ENCODE data around the gene GCKR. TPM values are rescaled to one million over a fixed set of nuclear protein-coding genes. Genes with fewer than 3 reads are reported as not detected.

The GCKR gene
- total RNA-seq (2022; extraction: Qiagen RNA extraction; ENCODE audit: low read depth) = 0.15 to 0.91 TPM (median 0.33 TPM) in 5 replicates

GRCh38 chr2:27496357-27497287 is at the start of gene GCKR:
TSS of gene GCKR (plus strand) at chr2:27496839. CDS start at chr2:27496905, 66 bp downstream.

GRCh38 chr2:27489498-27490397 is 6.9 kb upstream of the GCKR start, which contains the start of gene IFT172:
TSS of gene IFT172 (minus strand) at chr2:27489743. CDS start at chr2:27489653, 90 bp downstream.

GRCh38 chr2:27494944-27495554 is 1.6 kb upstream of the GCKR start, which contains the start of gene FNDC4:
TSS of gene FNDC4 (minus strand) at chr2:27495200. CDS start at chr2:27494679, 521 bp downstream.

Other genes starting within 250 kb of the GCKR start
- gene SLC30A3, start 233.8 kb upstream of the GCKR start, total RNA-seq (2022; extraction: Qiagen RNA extraction; ENCODE audit: low read depth) = 2.6 to 3.8 TPM (median 3.4 TPM) in 5 replicates
- not detected in 5 replicates for gene DNAJC5G, start 221.4 kb upstream of the GCKR start, total RNA-seq (2022; extraction: Qiagen RNA extraction; ENCODE audit: low read depth)
- 0.34 to 0.73 TPM (median 0.48 TPM) in 5 replicates for gene TRIM54, start 214.4 kb upstream of the GCKR start, total RNA-seq (2022; extraction: Qiagen RNA extraction; ENCODE audit: low read depth)
- 0.96 to 2.3 TPM (median 1.5 TPM) in 5 replicates for gene UCN, start 188.4 kb upstream of the GCKR start, total RNA-seq (2022; extraction: Qiagen RNA extraction; ENCODE audit: low read depth)
- gene MPV17, start 173.7 kb upstream of the GCKR start, total RNA-seq (2022; extraction: Qiagen RNA extraction; ENCODE audit: low read depth) = 74.7 to 95.4 TPM (median 90.5 TPM) in 5 replicates
- gene GTF3C2, start 140.1 kb upstream of the GCKR start, total RNA-seq (2022; extraction: Qiagen RNA extraction; ENCODE audit: low read depth) = 63.5 to 66.8 TPM (median 65.7 TPM) in 5 replicates
- gene EIF2B4, start 126.5 kb upstream of the GCKR start, total RNA-seq (2022; extraction: Qiagen RNA extraction; ENCODE audit: low read depth) = 56.2 to 66.4 TPM (median 65.0 TPM) in 5 replicates
- 131 to 146 TPM (median 141 TPM) in 5 replicates for gene SNX17, start 126.2 kb upstream of the GCKR start, total RNA-seq (2022; extraction: Qiagen RNA extraction; ENCODE audit: low read depth)
- gene ZNF513, start 116.1 kb upstream of the GCKR start, total RNA-seq (2022; extraction: Qiagen RNA extraction; ENCODE audit: low read depth) = 8.9 to 15.6 TPM (median 14.8 TPM) in 5 replicates
- gene PPM1G, start 87.2 kb upstream of the GCKR start, total RNA-seq (2022; extraction: Qiagen RNA extraction; ENCODE audit: low read depth) = 165 to 183 TPM (median 172 TPM) in 5 replicates
- gene NRBP1, start 68.2 kb upstream of the GCKR start, total RNA-seq (2022; extraction: Qiagen RNA extraction; ENCODE audit: low read depth) = 130 to 142 TPM (median 141 TPM) in 5 replicates
- gene KRTCAP3, start 54.5 kb upstream of the GCKR start, total RNA-seq (2022; extraction: Qiagen RNA extraction; ENCODE audit: low read depth) = 0.37 to 1.5 TPM (median 0.70 TPM) in 5 replicates
- 9.8 to 12.3 TPM (median 10.6 TPM) in 5 replicates for gene IFT172, start 7.1 kb upstream of the GCKR start, total RNA-seq (2022; extraction: Qiagen RNA extraction; ENCODE audit: low read depth)
- 3.3 to 4.6 TPM (median 4.0 TPM) in 5 replicates for gene FNDC4, start 1.6 kb upstream of the GCKR start, total RNA-seq (2022; extraction: Qiagen RNA extraction; ENCODE audit: low read depth)
- 13.6 to 18.2 TPM (median 16.8 TPM) in 5 replicates for gene ZNF512, start 86.2 kb downstream of the GCKR start, total RNA-seq (2022; extraction: Qiagen RNA extraction; ENCODE audit: low read depth)
- 3.1 to 3.7 TPM (median 3.5 TPM) in 5 replicates for gene CCDC121, start 132.2 kb downstream of the GCKR start, total RNA-seq (2022; extraction: Qiagen RNA extraction; ENCODE audit: low read depth)
- gene GPN1, start 132.2 kb downstream of the GCKR start, total RNA-seq (2022; extraction: Qiagen RNA extraction; ENCODE audit: low read depth) = 54.6 to 60.9 TPM (median 57.7 TPM) in 5 replicates
- 27.2 to 35.0 TPM (median 33.3 TPM) in 5 replicates for gene SUPT7L, start 166.8 kb downstream of the GCKR start, total RNA-seq (2022; extraction: Qiagen RNA extraction; ENCODE audit: low read depth)
- 28.9 to 38.0 TPM (median 32.9 TPM) in 5 replicates for gene SLC4A1AP, start 167.1 kb downstream of the GCKR start, total RNA-seq (2022; extraction: Qiagen RNA extraction; ENCODE audit: low read depth)

Data from A549 treated with CpdA at 1 μM for 4 hours (cell line).